ENCODE measurements around the gene ZCWPW1. TPM values are rescaled to one million over a fixed set of nuclear protein-coding genes. Genes with fewer than 3 reads are reported as not detected.

ZCWPW1 gene
- total and polyA plus RNA-seq, 4 donors: 5.1 to 12.2 (median 6.4) TPM

DNA sequence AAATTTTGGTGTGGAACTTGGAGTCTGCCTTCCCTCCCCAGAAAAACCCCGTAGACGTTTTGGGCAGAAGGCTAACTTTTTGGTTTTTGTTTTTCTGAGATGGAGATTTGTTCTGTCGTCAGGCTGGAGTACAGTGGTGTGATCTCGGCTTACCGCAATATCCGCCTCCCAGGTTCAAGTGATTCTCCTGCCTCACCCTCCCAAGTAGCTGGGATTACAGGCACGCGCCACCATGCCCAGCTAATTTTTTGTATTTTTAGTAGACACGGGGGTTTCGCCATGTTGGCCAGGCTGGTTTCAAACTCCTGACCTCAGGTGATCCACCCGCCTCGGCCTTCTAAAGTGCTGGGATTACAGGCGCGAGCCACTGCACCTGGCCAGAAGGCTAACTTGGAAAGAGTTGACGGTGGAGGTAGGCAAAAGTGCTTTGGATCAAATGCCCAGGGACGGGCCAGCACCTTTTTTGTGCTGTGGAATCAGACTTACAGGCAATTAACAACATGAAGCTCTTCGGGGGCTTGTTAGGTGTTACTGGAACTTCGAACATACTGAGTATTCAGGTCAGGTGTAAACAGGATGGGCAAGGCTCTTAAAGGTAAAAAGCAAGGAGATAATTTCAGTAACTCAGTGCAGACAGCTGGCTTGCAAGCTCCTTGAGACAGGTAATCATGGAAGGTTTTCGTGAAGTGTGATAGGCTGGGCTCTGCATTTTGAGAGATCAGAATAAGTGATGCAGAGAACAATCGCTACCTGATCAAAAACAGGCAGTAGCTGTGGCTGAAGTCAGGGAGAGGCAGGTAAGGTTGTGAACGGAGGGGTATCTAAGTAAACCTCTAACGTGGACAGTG, 6.0 kb upstream of the ZCWPW1 start:
- Histone ChIP-seq H3K9ac (ENCODE audit: insufficient read depth in 1 of 2, low read length in 2 of 2) (no peak overlapping the region), H3K36me3 (ENCODE audit: control insufficient read depth in 4 of 4, insufficient read depth in 4 of 4, low read length in 4 of 4) (peaks cover 4 to 28% (median 18%) of the 10 kb centered on the region in 4 donors), H3K4me3 (no peak overlapping the region), H3K9me3 (ENCODE audit: control insufficient read depth in 4 of 4, insufficient read depth in 3 of 4, low read length in 3 of 4) (no peaks in the 10 kb centered on the region), H3K27ac (ENCODE audit: low read depth in 1 of 2, low read length in 1 of 2) (peak overlapping the region in 1 of 2 donors; percentile 96), H3K27me3 (ENCODE audit: control insufficient read depth in 3 of 3, insufficient read depth in 3 of 3, low read length in 2 of 3) (no peaks in the 10 kb centered on the region), H3K4me1 (ENCODE audit: control insufficient read depth in 5 of 5, insufficient read depth in 5 of 5, low read length in 5 of 5) (peaks cover 4 to 28% (median 13%) of the 10 kb centered on the region in 5 donors)
- TF ChIP-seq CTCF (IDR thresholded peaks at IDR 0.05; ENCODE audit: control extremely low read depth, extremely low read depth): no peak
- DNase-seq (no peak), ATAC-seq (ENCODE audit: insufficient read depth, low FRiP score) (no peak)
- WGBS, 2 donors: 83 to 88% methylated on average over 22 of the region's 22 CpGs

DNA sequence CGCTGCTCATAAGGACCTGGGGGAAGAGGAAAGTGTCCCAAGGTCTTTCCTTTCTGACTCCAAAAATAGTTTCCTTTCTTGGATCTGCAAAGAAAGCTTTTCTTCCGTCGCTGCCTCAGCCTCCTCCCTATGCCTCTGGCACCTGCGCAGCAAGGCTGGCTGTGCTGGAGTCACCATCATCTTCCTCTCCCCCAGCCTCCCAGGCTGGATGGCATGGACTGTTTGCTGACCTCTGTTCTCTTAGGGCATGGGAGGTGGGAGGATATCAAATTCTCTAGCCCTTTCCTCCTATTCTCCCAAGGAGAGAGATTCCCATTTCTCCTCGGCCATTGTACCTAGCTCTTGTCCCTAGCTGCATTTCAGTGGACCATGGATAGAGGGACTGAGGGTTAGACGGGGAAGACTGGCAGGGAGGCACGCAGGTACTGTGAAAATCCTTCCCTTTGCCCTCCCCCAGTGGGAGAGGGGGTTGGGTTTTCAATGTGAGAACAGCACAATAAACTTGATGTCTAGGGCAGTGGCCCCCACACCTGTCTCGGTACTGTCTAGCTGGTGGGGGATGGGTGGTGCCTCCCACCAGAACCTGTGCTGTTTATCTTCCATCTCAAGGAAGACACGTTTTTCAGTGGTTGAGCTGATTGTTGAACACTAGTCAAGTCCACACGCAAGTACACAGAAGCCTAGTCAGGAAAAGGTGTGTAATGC, 5.2 kb upstream of the ZCWPW1 start:
- peaks cover 4 to 28% (median 13%) of the 10 kb centered on the region in 5 donors for H3K4me1 ChIP-seq (ENCODE audit: control insufficient read depth in 5 of 5, insufficient read depth in 5 of 5, low read length in 5 of 5)
- DNase-seq (no peak), ATAC-seq (ENCODE audit: insufficient read depth, low FRiP score) (no peak)
- 79 to 80% methylated on average over 10 of the region's 10 CpGs for WGBS, 2 donors
- H3K27me3 ChIP-seq (ENCODE audit: control insufficient read depth in 3 of 3, insufficient read depth in 3 of 3, low read length in 2 of 3): no peaks in the 10 kb centered on the region
- H3K36me3 ChIP-seq (ENCODE audit: control insufficient read depth in 4 of 4, insufficient read depth in 4 of 4, low read length in 4 of 4): peaks cover 4 to 28% (median 18%) of the 10 kb centered on the region in 4 donors
- H3K9me3 ChIP-seq (ENCODE audit: control insufficient read depth in 4 of 4, insufficient read depth in 3 of 4, low read length in 3 of 4): no peaks in the 10 kb centered on the region
- H3K4me3 ChIP-seq: no peak overlapping the region
- no peak overlapping the region for H3K9ac ChIP-seq (ENCODE audit: insufficient read depth in 1 of 2, low read length in 2 of 2)
- no peak overlapping the region for H3K27ac ChIP-seq (ENCODE audit: low read depth in 1 of 2, low read length in 1 of 2)
- no peak for TF ChIP-seq CTCF (IDR thresholded peaks at IDR 0.05; ENCODE audit: control extremely low read depth, extremely low read depth)

DNA sequence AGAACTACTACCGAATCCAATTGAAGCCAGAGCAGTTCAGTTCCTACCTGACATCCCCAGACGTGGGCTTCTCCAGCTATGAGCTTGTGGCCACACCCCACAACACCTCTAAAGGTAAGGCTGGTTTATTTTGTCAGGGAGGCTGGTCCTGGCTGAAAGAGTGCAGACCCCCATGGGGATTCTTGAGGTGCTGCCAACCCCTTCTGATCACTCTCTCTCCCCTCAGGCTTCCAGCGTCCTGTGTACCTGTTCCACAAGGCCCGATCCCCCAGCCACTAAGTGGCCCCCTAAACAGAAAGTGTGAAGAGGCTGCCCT, 4.7 kb upstream of the ZCWPW1 start:
- no peak overlapping the region for H3K27ac ChIP-seq (ENCODE audit: low read depth in 1 of 2, low read length in 1 of 2)
- no peak for ATAC-seq (ENCODE audit: insufficient read depth, low FRiP score)
- no peak for DNase-seq
- peaks cover 4 to 28% (median 18%) of the 10 kb centered on the region in 4 donors for H3K36me3 ChIP-seq (ENCODE audit: control insufficient read depth in 4 of 4, insufficient read depth in 4 of 4, low read length in 4 of 4)
- WGBS, 2 donors: 76% methylated on average over 4 of the region's 4 CpGs
- no peaks in the 10 kb centered on the region for H3K9me3 ChIP-seq (ENCODE audit: control insufficient read depth in 4 of 4, insufficient read depth in 3 of 4, low read length in 3 of 4)
- peaks cover 4 to 28% (median 13%) of the 10 kb centered on the region in 5 donors for H3K4me1 ChIP-seq (ENCODE audit: control insufficient read depth in 5 of 5, insufficient read depth in 5 of 5, low read length in 5 of 5)
- no peak overlapping the region for H3K9ac ChIP-seq (ENCODE audit: insufficient read depth in 1 of 2, low read length in 2 of 2)
- no peak overlapping the region for H3K4me3 ChIP-seq
- TF ChIP-seq CTCF (IDR thresholded peaks at IDR 0.05; ENCODE audit: control extremely low read depth, extremely low read depth): no peak
- no peaks in the 10 kb centered on the region for H3K27me3 ChIP-seq (ENCODE audit: control insufficient read depth in 3 of 3, insufficient read depth in 3 of 3, low read length in 2 of 3)

Data from lung (tissue), 12 donors.